BJ (cell line): ENCODE data around the gene KDM2A. TPM values are rescaled to one million over a fixed set of nuclear protein-coding genes. Genes with fewer than 3 reads are reported as not detected.

Experiments
- CTCF ChIA-PET: fragments of 350-600 bp; formaldehyde crosslinking; extraction: SDS; loops from one replicate; lab custom pipeline; 2021; ENCODE audit warnings: antibody characterized with exemption, inconsistent platforms; lab: Yijun Ruan, JAX
- POLR2A ChIA-PET: fragments of 300-600 bp; sonication (Branson Sonifier 250); formaldehyde crosslinking; extraction: SDS; loops from one replicate; lab custom pipeline; 2021; ENCODE audit warnings: antibody characterized with exemption; lab: Charles Lee
- DNase-seq: peaks from one replicate; pipeline ENCODE4 v3.0.0-alpha.2; 2011; ENCODE audit warnings: low read depth
- H3K27me3 ChIP-seq: 2 replicates; pipeline ENCODE4 v1.6.0; 2011; ENCODE audit warnings: low read length; ENCODE audit not compliant: control insufficient read depth, insufficient read depth
- H3K36me3 ChIP-seq: 2 replicates; pipeline ENCODE4 v1.5.1; 2011; ENCODE audit warnings: low read length; ENCODE audit not compliant: control insufficient read depth, insufficient read depth
- H3K4me3 ChIP-seq: 2 replicates; pipeline ENCODE4 v1.5.1; 2011; ENCODE audit warnings: low read depth, mild to moderate bottlenecking, control low read depth, low read length
- polyA plus RNA-seq: library from polyadenylated mRNA; depleted of rRNA; stranded (reverse); fragments of >200 nt; gene quantifications from 2 replicates; pipeline ENCODE4 v1.2.3, GENCODE V29; 2011
- TF ChIP-seq, protein P1 (sequence below): IDR thresholded peaks from 2 replicates; pipeline ENCODE4 v1.5.1; 2011; ENCODE audit warnings: low read depth, mild to moderate bottlenecking, control low read depth, inconsistent platforms, low read length, moderate library complexity; ENCODE audit not compliant: insufficient read depth

KDM2A gene
- polyA plus RNA-seq, 1 experiment = 63.5 TPM

DNA sequence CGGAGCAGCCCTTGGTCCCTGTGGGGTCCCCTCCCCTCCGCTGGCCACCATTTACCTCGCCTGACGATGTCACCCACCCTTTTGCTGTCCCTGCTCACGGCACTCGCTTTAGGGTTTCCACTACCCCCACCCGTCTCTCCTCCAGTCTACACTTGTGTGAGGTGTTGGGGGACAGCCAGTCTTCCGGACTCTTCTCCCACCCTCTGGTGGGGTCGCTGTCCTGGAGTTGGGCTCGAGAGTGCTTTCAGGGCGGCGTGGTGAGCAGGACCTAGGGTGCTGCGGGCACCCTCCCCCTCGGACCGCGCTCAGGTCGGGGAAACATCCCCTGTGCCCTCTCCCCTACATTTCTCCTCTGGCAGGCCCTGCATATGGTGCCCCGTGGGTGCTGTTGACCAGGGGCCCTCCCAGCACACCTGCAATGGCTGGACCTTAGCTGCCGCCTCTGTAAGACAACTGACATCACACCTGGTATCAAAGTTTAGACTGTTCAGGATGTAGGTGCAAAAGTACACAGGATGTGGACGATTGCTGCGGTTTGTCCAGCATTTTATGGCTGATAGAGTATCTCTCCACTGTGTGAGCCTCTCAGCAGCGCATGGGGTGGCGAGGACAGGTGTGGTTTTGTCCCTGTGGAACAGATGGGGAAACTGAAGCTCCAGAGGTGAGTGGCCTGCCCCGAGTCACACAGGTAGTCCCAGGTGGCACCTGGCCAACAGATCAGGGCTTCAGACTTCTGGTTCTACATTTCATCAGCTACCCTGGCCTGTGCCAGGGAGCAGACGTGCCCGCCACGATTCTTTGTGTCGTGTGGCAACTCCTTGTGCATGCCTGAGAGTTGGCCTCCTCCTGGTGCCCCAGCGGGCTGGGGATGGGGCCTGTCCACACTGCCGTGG, 148.4 kb downstream of the KDM2A start:
- DNase-seq = no peak
- Histone ChIP-seq H3K27me3 (no peaks in the 10 kb centered on the region), H3K36me3 (peaks cover 9% of the 10 kb centered on the region), H3K4me3 (peak overlapping the region; percentile 81)
- CTCF ChIA-PET = interaction anchor here (0.7 to 2.5 kb wide), 13 partner anchors 10 to 115 kb away, joined by 3 to 31 read pairs (median 4); no protein-coding TSS in a partner anchor
- POLR2A ChIA-PET = no interaction called here
- TF ChIP-seq, protein P1, sequence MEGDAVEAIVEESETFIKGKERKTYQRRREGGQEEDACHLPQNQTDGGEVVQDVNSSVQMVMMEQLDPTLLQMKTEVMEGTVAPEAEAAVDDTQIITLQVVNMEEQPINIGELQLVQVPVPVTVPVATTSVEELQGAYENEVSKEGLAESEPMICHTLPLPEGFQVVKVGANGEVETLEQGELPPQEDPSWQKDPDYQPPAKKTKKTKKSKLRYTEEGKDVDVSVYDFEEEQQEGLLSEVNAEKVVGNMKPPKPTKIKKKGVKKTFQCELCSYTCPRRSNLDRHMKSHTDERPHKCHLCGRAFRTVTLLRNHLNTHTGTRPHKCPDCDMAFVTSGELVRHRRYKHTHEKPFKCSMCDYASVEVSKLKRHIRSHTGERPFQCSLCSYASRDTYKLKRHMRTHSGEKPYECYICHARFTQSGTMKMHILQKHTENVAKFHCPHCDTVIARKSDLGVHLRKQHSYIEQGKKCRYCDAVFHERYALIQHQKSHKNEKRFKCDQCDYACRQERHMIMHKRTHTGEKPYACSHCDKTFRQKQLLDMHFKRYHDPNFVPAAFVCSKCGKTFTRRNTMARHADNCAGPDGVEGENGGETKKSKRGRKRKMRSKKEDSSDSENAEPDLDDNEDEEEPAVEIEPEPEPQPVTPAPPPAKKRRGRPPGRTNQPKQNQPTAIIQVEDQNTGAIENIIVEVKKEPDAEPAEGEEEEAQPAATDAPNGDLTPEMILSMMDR = no peak

DNA sequence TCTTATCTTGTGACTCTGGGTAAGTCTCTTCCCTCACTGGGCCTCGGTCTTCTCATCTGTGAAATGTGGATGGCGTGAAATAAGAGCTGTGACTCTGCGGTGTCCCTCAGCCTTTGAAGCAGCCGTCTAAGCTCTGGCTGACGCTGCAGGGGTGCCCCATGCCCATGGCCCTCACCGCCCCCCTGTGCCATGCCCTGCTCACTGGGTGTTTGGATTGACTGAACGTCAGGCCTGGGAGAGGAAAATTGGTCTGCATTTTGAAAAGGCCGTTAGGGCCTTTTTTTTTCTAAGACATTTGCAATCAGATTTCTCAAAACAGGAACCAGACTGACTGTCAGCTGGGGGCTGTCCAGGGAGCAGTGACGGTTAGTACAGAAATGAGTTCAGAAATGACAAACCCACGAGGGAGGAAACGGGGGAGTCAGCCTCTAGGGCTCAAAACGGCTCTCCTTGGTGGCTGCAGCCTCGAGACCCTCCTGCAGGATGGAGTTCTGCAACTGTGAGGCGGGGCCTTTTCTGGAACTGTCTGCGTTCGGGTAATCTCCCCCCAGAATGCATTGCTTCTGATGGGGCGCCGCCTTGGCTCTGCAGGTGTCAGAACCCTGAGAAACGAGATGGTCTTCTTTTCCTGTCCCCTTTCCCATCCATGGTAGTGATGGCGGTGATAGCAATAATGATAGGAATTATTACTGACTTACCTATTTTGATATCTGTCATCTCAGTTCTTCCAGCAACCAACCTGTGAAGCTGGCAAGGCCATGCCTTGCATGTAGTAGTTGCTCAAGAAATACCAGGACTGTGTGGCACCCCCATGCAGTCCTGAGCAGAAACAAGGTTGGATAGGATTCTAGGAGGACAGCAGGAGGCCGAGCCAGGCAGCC, 149.3 kb downstream of the KDM2A start:
- ChIA-PET CTCF (interaction anchor here (0.6 to 2.5 kb wide), 8 partner anchors 9 to 351 kb away, joined by 3 to 31 read pairs (median 4); partner anchors contain the start of gene ANKRD13D), POLR2A (no interaction called here)
- TF ChIP-seq, protein P1 = no peak
- Histone ChIP-seq H3K27me3 (no peaks in the 10 kb centered on the region), H3K4me3 (no peak overlapping the region), H3K36me3 (peaks cover 9% of the 10 kb centered on the region)
- DNase-seq = no peak

DNA sequence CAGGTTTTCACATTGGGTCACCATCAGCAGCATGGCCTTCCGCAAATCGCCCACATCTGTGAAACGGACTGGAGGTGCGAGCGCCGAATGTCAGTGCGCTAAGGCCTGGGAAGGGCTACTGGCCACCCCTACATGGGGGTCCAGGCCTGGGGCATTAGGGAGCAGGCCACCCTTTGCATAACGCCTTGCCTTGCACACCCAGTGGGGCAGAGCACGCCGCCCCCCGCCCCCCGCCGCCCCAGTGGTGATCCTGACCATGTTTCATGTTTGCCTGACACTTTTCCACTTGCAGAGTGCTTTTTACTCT, 149.9 kb downstream of the KDM2A start:
- CTCF ChIA-PET = interaction anchor here (1.4 to 1.7 kb wide), 2 partner anchors 20 to 48 kb away, joined by 4 to 14 read pairs; partner anchors contain the start of gene ANKRD13D
- TF ChIP-seq, protein P1 = no peak
- Histone ChIP-seq H3K27me3 (no peaks in the 10 kb centered on the region), H3K4me3 (no peak overlapping the region), H3K36me3 (peaks cover 9% of the 10 kb centered on the region)
- no peak for DNase-seq
- POLR2A ChIA-PET = no interaction called here

DNA sequence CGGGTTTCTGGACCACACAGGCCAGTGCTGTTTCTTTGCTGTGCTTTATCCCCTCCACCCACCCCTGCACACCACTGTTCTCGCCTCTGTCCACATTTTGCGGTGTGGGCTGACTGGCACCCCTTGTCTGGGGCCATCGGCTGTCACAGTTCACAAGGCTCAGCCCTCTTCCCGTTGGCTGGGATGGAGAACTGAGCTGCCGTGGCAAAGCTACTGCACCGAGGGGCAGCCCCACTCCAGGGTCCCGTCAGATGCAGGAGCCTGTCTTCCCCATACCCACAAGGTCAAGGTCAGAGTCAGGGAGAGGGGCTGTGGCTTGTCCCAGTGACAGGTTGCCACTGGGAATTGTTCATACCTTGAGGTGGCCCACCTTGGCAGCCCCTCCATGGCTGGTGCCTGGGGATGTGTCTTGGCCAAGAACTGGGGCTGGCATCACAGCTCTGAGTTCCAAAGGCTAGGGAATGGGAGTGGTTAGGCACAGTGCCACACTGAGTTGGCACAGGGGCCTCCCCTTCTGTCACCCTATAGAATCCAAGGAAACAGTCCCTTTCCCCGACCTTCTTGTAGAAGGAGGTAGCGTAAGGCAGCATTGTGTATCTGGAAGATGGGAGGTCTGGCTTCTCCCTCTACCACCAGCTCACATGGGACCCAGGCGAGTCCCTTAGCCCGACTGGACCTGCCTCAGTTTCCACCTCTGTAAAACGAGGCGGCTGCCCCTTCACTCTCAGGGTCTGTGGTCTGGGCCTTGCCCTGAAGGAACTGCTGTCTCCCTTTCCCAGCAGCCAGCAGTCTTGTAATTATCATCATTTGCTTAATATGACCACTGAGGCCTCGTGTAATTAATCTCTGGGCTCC, 150.6 kb downstream of the KDM2A start:
- CTCF ChIA-PET = interaction anchor here (0.6 to 4.3 kb wide), 6 partner anchors 7 to 113 kb away, joined by 3 to 28 read pairs (median 5); partner anchors contain the start of genes ANKRD13D and POLD4
- no peak for DNase-seq
- Histone ChIP-seq H3K36me3 (peaks cover 9% of the 10 kb centered on the region), H3K4me3 (no peak overlapping the region), H3K27me3 (no peaks in the 10 kb centered on the region)
- POLR2A ChIA-PET = no interaction called here
- TF ChIP-seq, protein P1 = no peak
